A673 (cell line): ENCODE data around the gene ERP29. TPM values are rescaled to one million over a fixed set of nuclear protein-coding genes. Genes with fewer than 3 reads are reported as not detected.
A peak's percentile ranks its signal among the peaks of the same experiment; 100 is the strongest.

ENCODE experiments used
- Bru-seq: library from RNA; stranded (reverse); fragments of 400-500 nt; gene quantifications from one replicate; lab custom pipeline; 2021; lab: Mats Ljungman, UMichigan
- BruChase-seq, 2 experiments: library from RNA; stranded (reverse); fragments of 400-500 nt; gene quantifications; one replicate each; lab custom pipeline; 2021; lab: Mats Ljungman, UMichigan
- BruUV-seq: library from RNA; stranded (reverse); fragments of 400-500 nt; replicated peaks from 2 replicates; lab custom pipeline; 2021; lab: Mats Ljungman, UMichigan
- CTCF ChIA-PET: fragments of 300-600 bp; sonication (Branson Sonifier 250); formaldehyde crosslinking; loops from one replicate; lab custom pipeline; 2022; ENCODE audit warnings: antibody characterized with exemption; lab: Charles Lee
- POLR2A ChIA-PET: fragments of 300-600 bp; sonication (Branson Sonifier 250); formaldehyde crosslinking; loops from one replicate; lab custom pipeline; 2022; ENCODE audit warnings: antibody characterized with exemption; ENCODE audit not compliant: low non-redundant PET; lab: Charles Lee
- DNase-seq: peaks from one replicate; pipeline ENCODE4 v3.0.0-alpha.2; 2015; ENCODE audit warnings: low spot score
- H3K27ac ChIP-seq: fragments of 200-600 bp; sonication (generic); 2 replicates; pipeline ENCODE4 v1.5.1; 2016; ENCODE audit warnings: mixed run types, low read depth, mild to moderate bottlenecking, mixed read lengths, antibody characterized with exemption, low read length; ENCODE audit not compliant: poor library complexity, severe bottlenecking
- H3K27me3 ChIP-seq: fragments of 200-600 bp; sonication (generic); replicated peaks from 2 replicates; pipeline ENCODE4 v1.6.1; 2017; ENCODE audit warnings: mixed run types, low read depth, mild to moderate bottlenecking, mixed read lengths, antibody characterized with exemption, low read length; ENCODE audit not compliant: insufficient read depth, poor library complexity
- H3K36me3 ChIP-seq: fragments of 200-600 bp; sonication (generic); 2 replicates; pipeline ENCODE4 v1.6.1; 2016; ENCODE audit warnings: mixed run types, mild to moderate bottlenecking, mixed read lengths, antibody characterized with exemption, low read length; ENCODE audit not compliant: insufficient read depth, poor library complexity, severe bottlenecking
- H3K4me1 ChIP-seq: fragments of 200-600 bp; sonication (generic); 2 replicates; pipeline ENCODE4 v1.6.1; 2017; ENCODE audit warnings: mixed run types, mild to moderate bottlenecking, mixed read lengths, antibody characterized with exemption, low read length; ENCODE audit not compliant: insufficient read depth, poor library complexity, severe bottlenecking
- H3K4me3 ChIP-seq: fragments of 200-600 bp; sonication (generic); 2 replicates; pipeline ENCODE4 v1.5.1; 2016; ENCODE audit warnings: low read depth, mixed run types, mild to moderate bottlenecking, mixed read lengths, low read length; ENCODE audit not compliant: poor library complexity, severe bottlenecking
- H3K9me3 ChIP-seq: fragments of 200-600 bp; sonication (generic); 2 replicates; pipeline ENCODE4 v1.6.1; 2016; ENCODE audit warnings: mixed run types, low read depth, mild to moderate bottlenecking, mixed read lengths, antibody characterized with exemption, low read length; ENCODE audit not compliant: poor library complexity, severe bottlenecking
- EZH2 ChIP-seq: fragments of 200-600 bp; sonication (generic); IDR thresholded peaks from 2 replicates; pipeline ENCODE4 v1.6.1; 2017; ENCODE audit warnings: borderline replicate concordance, low read depth, mild to moderate bottlenecking, mixed read lengths, antibody characterized with exemption, low read length; ENCODE audit not compliant: poor library complexity, severe bottlenecking
- intact Hi-C: fragments of 100-400 bp; cut with micrococcal nuclease; formaldehyde crosslinking; loops from one replicate; pipeline ENCODE4 v1.10.0; 2022; ENCODE audit not compliant: unreplicated experiment
- long read RNA-seq: library from polyadenylated mRNA; stranded (forward); transcript quantifications from one replicate; pipeline ENCODE4 v2.0.0, GENCODE V29; 2022
- total RNA-seq: library from RNA; stranded (reverse); gene quantifications from 2 replicates; pipeline ENCODE4 v1.2.3, GENCODE V29; 2021
- TF ChIP-seq, protein P1 (sequence below): fragments of 300-800, 200-600 bp; sonication (generic); conservative IDR thresholded peaks from 2 replicates; pipeline ENCODE4 v1.5.1; 2017; ENCODE audit warnings: low read depth, mild to moderate bottlenecking, antibody characterized with exemption, low read length, moderate library complexity, mixed read lengths

ERP29 gene
- total RNA-seq (109 and 116 TPM in 2 replicates), Bru-seq, nascent RNA (percentile 93 among the genes with signal in this experiment), BruChase-seq, experiment 1, labeled RNA remaining after a 2-hour chase (percentile 87 among the genes with signal in this experiment), BruChase-seq, experiment 2, labeled RNA remaining after a 6-hour chase (percentile 90 among the genes with signal in this experiment)
- long read RNA-seq, transcript ERP29-202 (2 exons, 1,333 nt) = minor isoform, 26 of 191 reads
- long read RNA-seq, transcript ERP29-201 (3 exons, 1,735 nt) = major isoform, 154 of 191 reads
- long read RNA-seq, partial matches to known transcripts = 8 of 191 reads
- long read RNA-seq, other reads (novel, unspliced or antisense) = 3 of 191 reads

DNA sequence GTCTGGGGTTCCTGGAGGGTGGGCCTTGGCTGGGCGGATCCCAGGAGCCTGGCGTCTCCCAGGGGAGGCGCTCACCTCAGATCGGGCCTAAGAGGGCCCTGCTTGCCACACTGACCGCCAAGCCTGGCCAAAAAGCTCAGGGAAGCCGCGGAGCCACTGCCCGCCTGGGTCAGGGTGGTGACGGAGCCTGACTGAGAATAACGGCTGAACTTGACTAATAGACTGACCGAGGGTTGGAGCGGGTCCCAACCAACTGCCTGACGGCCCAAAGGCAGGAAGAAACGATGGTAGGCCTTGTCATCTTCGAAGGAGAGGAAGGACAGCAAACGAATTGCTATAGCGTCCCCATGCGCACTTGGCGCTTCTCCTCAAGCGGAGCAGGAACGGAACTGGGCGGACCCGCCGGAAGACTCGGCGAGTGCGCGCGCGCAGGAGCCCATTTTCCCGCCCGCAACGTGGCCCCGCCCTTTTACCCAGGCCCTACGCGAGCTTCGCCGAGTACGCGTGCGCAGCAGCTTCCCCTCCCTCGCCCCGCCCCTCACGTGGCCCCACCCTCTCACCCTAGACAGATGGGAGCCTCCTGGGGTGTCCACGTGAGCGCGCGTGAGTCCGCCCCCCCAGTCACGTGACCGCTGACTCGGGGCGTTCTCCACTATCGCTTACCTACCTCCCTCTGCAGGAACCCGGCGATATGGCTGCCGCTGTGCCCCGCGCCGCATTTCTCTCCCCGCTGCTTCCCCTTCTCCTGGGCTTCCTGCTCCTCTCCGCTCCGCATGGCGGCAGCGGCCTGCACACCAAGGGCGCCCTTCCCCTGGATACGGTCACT is at the start of gene ERP29, which contains the start of gene TMEM116:
Gene ERP29, plus strand, starts transcription at position 652 of the 826 bp plus-strand sequence. Its CDS starts 40 bp downstream, at position 692.
Gene TMEM116, minus strand, starts transcription at position 391 of the 826 bp plus-strand sequence. CDS start 7,895 bp downstream, outside the sequence.
- Histone ChIP-seq H3K4me3 (peak within 1 kb of the TSS; percentile 82), H3K36me3 (peaks cover 13% of the 10 kb centered on the region), H3K9me3 (no peaks in the 10 kb centered on the region), H3K27me3 (no peaks in the 10 kb centered on the region), H3K27ac (peak within 1 kb of the TSS; percentile 96), H3K4me1 (peaks cover 16% of the 10 kb centered on the region)
- peak; percentile 99 for DNase-seq
- no TSS peak for BruUV-seq
- intact Hi-C loops = loop anchor here (1.0 to 10.0 kb wide), 3 partner anchors 42 to 372 kb away; partner anchors contain the start of gene HECTD4
- ChIA-PET CTCF (interaction anchor here (0.6 kb wide), 1 partner anchor 68 kb away, joined by 14 read pairs; no protein-coding TSS in a partner anchor), POLR2A (interaction anchor here (0.6 to 1.0 kb wide), 4 partner anchors 8 to 68 kb away, joined by 3 to 10 read pairs (median 3); no protein-coding TSS in a partner anchor)
- TF ChIP-seq, protein P1, sequence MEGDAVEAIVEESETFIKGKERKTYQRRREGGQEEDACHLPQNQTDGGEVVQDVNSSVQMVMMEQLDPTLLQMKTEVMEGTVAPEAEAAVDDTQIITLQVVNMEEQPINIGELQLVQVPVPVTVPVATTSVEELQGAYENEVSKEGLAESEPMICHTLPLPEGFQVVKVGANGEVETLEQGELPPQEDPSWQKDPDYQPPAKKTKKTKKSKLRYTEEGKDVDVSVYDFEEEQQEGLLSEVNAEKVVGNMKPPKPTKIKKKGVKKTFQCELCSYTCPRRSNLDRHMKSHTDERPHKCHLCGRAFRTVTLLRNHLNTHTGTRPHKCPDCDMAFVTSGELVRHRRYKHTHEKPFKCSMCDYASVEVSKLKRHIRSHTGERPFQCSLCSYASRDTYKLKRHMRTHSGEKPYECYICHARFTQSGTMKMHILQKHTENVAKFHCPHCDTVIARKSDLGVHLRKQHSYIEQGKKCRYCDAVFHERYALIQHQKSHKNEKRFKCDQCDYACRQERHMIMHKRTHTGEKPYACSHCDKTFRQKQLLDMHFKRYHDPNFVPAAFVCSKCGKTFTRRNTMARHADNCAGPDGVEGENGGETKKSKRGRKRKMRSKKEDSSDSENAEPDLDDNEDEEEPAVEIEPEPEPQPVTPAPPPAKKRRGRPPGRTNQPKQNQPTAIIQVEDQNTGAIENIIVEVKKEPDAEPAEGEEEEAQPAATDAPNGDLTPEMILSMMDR = peak; percentile 55
- TF ChIP-seq EZH2 = no peak

DNA sequence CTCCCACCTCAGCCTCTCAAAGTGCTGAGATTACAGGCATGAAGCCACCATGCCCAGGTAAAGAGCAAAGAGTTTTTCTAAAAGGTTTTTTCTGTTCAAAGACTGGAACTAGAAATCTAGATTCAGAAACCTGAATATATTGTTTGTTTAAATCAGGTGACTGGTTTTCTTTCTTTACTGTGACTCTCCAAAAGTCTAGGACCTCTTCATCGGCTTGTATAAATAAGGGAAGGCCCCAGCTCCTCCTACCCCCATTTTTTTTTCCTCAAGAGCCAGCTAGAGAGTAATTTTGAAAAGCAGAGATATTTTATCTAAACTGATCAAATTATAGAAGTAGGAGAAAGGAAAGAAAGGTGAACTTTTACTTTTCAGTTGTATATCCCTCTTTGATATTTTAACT is 48.3 kb upstream of the ERP29 start:
- POLR2A ChIA-PET = no interaction called here
- CTCF ChIA-PET = no interaction called here

DNA sequence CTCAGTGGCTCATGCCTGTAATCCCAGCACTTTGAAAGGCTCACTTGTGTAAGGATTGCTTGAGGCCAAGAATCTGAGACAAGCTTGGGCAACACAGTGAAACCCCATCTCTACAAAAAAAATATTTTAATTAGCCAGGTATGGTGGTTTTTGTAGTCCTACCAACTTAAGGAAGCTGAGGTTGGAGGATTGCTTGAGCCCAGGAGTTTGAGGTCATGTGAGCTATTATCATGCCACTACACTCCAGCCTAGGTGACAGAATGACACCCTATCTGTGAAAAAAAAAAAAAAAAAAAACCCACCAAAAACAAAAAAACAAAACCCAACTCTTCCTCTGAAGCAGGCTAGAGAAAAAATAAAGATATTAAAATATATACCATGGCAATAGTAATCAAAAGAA is 41.4 kb upstream of the ERP29 start:
- intact Hi-C loops = no loop called here
- no peaks in the 10 kb centered on the region for H3K36me3 ChIP-seq
- TF ChIP-seq, protein P1 = no peak
- no peak for TF ChIP-seq EZH2
- no peak overlapping the region for H3K4me3 ChIP-seq
- H3K4me1 ChIP-seq = no peaks in the 10 kb centered on the region
- ChIA-PET POLR2A (no interaction called here), CTCF (no interaction called here)
- H3K27ac ChIP-seq = no peak overlapping the region
- BruUV-seq = no TSS peak
- DNase-seq = no peak
- peaks cover 12% of the 10 kb centered on the region for H3K9me3 ChIP-seq
- no peaks in the 10 kb centered on the region for H3K27me3 ChIP-seq

More for the DNA sequence above, 48.3 kb upstream of the ERP29 start:
- Histone ChIP-seq H3K27ac (no peak overlapping the region), H3K4me3 (no peak overlapping the region), H3K9me3 (no peaks in the 10 kb centered on the region), H3K4me1 (no peaks in the 10 kb centered on the region), H3K27me3 (no peaks in the 10 kb centered on the region), H3K36me3 (no peaks in the 10 kb centered on the region)
- TF ChIP-seq EZH2 = no peak
- TF ChIP-seq, protein P1 = no peak
- BruUV-seq = no TSS peak
- no peak for DNase-seq
- intact Hi-C loops = no loop called here
